Liver (tissue), 9 donors: ENCODE results near the gene RMI1. TPM values are rescaled to one million over a fixed set of nuclear protein-coding genes. Genes with fewer than 3 reads are reported as not detected.

Source experiments
- DNase-seq: peaks from one replicate; pipeline ENCODE4 v3.0.0-alpha.2; 2017; ENCODE audit warnings: low spot score
- H3K27ac ChIP-seq, 2 donors: one replicate each; pipeline ENCODE4 v1.7.0; 2013; ENCODE audit warnings: inconsistent platforms in 2 of 2, low read length in 2 of 2, control low read depth in 1 of 2, low read depth in 1 of 2, mild to moderate bottlenecking in 1 of 2
- H3K27me3 ChIP-seq, 4 donors: one replicate each; pipeline versions ENCODE4 v1.6.1 to v1.7.0; 2013; ENCODE audit warnings: low read length in 3 of 4, inconsistent platforms in 1 of 4, mild to moderate bottlenecking in 1 of 4, moderate library complexity in 1 of 4; ENCODE audit not compliant: control insufficient read depth in 4 of 4, insufficient read depth in 4 of 4
- H3K36me3 ChIP-seq, 4 donors: one replicate each; pipeline versions ENCODE4 v1.6.1 to v1.7.0; 2013; ENCODE audit warnings: low read length in 3 of 4, mild to moderate bottlenecking in 3 of 4, low read depth in 1 of 4, moderate library complexity in 1 of 4; ENCODE audit not compliant: control insufficient read depth in 4 of 4, insufficient read depth in 3 of 4
- H3K4me1 ChIP-seq, 4 donors: one replicate each; pipeline versions ENCODE4 v1.6.1 to v1.7.0; 2013; ENCODE audit warnings: low read length in 3 of 4, mild to moderate bottlenecking in 3 of 4, moderate library complexity in 1 of 4; ENCODE audit not compliant: control insufficient read depth in 4 of 4, insufficient read depth in 4 of 4
- H3K4me3 ChIP-seq, 3 donors: one replicate each; pipeline versions ENCODE4 v1.6.1 to v1.7.0; 2013; ENCODE audit warnings: low read length in 3 of 3, control low read depth in 1 of 3, low read depth in 1 of 3, mild to moderate bottlenecking in 1 of 3
- H3K9ac ChIP-seq, 2 donors: one replicate each; pipeline ENCODE4 v1.7.0; 2013; ENCODE audit warnings: low read length in 2 of 2, mild to moderate bottlenecking in 2 of 2, moderate library complexity in 2 of 2, control low read depth in 1 of 2, low read depth in 1 of 2
- H3K9me3 ChIP-seq, 4 donors: one replicate each; pipeline versions ENCODE4 v1.6.1 to v1.7.0; 2013; ENCODE audit warnings: low read length in 3 of 4; ENCODE audit not compliant: control insufficient read depth in 4 of 4
- EGR1 ChIP-seq, 2 donors: IDR thresholded peaks; 2 replicates each; pipeline ENCODE4 v1.6.1; 2016 to 2018; ENCODE audit warnings: antibody characterized with exemption in 2 of 2, low read depth in 2 of 2
- FOXA1 ChIP-seq: IDR thresholded peaks from 2 replicates; pipeline ENCODE4 v1.6.1; 2016; ENCODE audit warnings: antibody characterized with exemption
- HNF4A ChIP-seq, 2 donors: conservative IDR thresholded peaks; 2 replicates each; pipeline ENCODE4 v1.6.1; 2016; ENCODE audit warnings: antibody characterized with exemption in 2 of 2, mild to moderate bottlenecking in 2 of 2
- HNF4G ChIP-seq: IDR thresholded peaks from 2 replicates; pipeline ENCODE4 v1.6.1; 2016; ENCODE audit warnings: antibody characterized with exemption
- JUND ChIP-seq, 2 donors: IDR thresholded peaks; 2 replicates each; pipeline ENCODE4 v1.6.1; 2016; ENCODE audit warnings: antibody characterized with exemption in 2 of 2
- NR2F2 ChIP-seq: IDR thresholded peaks from 2 replicates; pipeline ENCODE4 v1.6.1; 2016; ENCODE audit warnings: antibody characterized with exemption
- RAD21 ChIP-seq, 2 donors: IDR thresholded peaks; 2 replicates each; pipeline ENCODE4 v1.6.1; 2016; ENCODE audit warnings: antibody characterized with exemption in 2 of 2, mild to moderate bottlenecking in 2 of 2
- TAF1 ChIP-seq: conservative IDR thresholded peaks from 2 replicates; pipeline ENCODE4 v1.6.1; 2016; ENCODE audit warnings: antibody characterized with exemption, mild to moderate bottlenecking
- YY1 ChIP-seq: IDR thresholded peaks from 2 replicates; pipeline ENCODE4 v1.6.1; 2016; ENCODE audit warnings: antibody characterized with exemption, mild to moderate bottlenecking
- WGBS: extraction: QIAGEN DNeasy Blood & Tissue Kit; methylation state at CpG from one replicate; pipeline ENCODE4 v1.1.7; 2013; 5-methylcytosine and 5-hydroxymethylcytosine counted together
- polyA plus RNA-seq, 2 donors: library from polyadenylated mRNA; stranded (reverse) in 1 of 2; unstranded in 1 of 2; fragments of 200-250 nt in 1 of 2; fragments of >200 nt in 1 of 2; fragmentation: Nextera tagmentation in 1 of 2; extraction: Ambion mirVana in 1 of 2; gene quantifications; one replicate each; pipeline versions ENCODE4 v1.2.1 to v1.2.3, GENCODE V29; 2013 to 2015
- total RNA-seq, 2 donors: library from RNA; depleted of rRNA; stranded (reverse); fragments of >200 nt; gene quantifications; one replicate each; pipeline ENCODE4 v1.2.3, GENCODE V29; 2014
- TF ChIP-seq, protein P1 (sequence below): IDR thresholded peaks from 2 replicates; pipeline ENCODE4 v1.6.1; 2016; ENCODE audit warnings: antibody characterized with exemption, mild to moderate bottlenecking
- TF ChIP-seq, protein P2 (sequence below): IDR thresholded peaks from 2 replicates; pipeline ENCODE4 v1.6.1; 2016; ENCODE audit warnings: antibody characterized with exemption
- TF ChIP-seq, protein P3 (sequence below): IDR thresholded peaks from 2 replicates; pipeline ENCODE4 v1.6.1; 2016; ENCODE audit warnings: antibody characterized with exemption
- donor health status: healthy.
- donor health status: healthy.
- donor health status: healthy.
- donor health status: healthy.
- donor health status: healthy.

Gene RMI1
- total and polyA plus RNA-seq, 4 donors, result 2.0 to 10.4 (median 4.0) TPM

DNA sequence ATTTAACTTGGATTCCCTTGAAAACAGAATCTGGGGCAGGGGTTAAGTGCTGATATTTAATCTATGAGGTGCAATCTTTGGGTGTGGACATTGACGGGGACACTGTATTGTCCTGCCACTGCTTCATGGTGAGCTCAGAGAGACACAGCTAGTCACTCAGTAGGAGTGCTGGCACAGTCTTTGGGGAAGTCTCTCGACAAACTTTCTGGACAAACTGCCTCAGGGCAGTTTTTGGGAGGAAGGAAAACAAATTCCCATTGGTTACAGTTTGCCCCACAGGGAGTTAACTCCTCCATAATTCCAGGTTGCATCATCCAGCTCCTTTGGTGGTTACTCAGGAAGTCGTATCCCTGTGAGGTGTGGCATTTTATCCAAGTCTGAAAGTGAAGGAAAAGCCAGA is 18.4 kb upstream of the RMI1 start (continued):
- TF ChIP-seq, protein P1, sequence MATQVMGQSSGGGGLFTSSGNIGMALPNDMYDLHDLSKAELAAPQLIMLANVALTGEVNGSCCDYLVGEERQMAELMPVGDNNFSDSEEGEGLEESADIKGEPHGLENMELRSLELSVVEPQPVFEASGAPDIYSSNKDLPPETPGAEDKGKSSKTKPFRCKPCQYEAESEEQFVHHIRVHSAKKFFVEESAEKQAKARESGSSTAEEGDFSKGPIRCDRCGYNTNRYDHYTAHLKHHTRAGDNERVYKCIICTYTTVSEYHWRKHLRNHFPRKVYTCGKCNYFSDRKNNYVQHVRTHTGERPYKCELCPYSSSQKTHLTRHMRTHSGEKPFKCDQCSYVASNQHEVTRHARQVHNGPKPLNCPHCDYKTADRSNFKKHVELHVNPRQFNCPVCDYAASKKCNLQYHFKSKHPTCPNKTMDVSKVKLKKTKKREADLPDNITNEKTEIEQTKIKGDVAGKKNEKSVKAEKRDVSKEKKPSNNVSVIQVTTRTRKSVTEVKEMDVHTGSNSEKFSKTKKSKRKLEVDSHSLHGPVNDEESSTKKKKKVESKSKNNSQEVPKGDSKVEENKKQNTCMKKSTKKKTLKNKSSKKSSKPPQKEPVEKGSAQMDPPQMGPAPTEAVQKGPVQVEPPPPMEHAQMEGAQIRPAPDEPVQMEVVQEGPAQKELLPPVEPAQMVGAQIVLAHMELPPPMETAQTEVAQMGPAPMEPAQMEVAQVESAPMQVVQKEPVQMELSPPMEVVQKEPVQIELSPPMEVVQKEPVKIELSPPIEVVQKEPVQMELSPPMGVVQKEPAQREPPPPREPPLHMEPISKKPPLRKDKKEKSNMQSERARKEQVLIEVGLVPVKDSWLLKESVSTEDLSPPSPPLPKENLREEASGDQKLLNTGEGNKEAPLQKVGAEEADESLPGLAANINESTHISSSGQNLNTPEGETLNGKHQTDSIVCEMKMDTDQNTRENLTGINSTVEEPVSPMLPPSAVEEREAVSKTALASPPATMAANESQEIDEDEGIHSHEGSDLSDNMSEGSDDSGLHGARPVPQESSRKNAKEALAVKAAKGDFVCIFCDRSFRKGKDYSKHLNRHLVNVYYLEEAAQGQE, result peak; percentile 20
- TF ChIP-seq RAD21 (IDR thresholded peaks at IDR 0.05) (no peak), YY1 (peak; percentile 39)
- TF ChIP-seq, protein P2, sequence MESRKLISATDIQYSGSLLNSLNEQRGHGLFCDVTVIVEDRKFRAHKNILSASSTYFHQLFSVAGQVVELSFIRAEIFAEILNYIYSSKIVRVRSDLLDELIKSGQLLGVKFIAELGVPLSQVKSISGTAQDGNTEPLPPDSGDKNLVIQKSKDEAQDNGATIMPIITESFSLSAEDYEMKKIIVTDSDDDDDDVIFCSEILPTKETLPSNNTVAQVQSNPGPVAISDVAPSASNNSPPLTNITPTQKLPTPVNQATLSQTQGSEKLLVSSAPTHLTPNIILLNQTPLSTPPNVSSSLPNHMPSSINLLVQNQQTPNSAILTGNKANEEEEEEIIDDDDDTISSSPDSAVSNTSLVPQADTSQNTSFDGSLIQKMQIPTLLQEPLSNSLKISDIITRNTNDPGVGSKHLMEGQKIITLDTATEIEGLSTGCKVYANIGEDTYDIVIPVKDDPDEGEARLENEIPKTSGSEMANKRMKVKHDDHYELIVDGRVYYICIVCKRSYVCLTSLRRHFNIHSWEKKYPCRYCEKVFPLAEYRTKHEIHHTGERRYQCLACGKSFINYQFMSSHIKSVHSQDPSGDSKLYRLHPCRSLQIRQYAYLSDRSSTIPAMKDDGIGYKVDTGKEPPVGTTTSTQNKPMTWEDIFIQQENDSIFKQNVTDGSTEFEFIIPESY, result no peak

DNA sequence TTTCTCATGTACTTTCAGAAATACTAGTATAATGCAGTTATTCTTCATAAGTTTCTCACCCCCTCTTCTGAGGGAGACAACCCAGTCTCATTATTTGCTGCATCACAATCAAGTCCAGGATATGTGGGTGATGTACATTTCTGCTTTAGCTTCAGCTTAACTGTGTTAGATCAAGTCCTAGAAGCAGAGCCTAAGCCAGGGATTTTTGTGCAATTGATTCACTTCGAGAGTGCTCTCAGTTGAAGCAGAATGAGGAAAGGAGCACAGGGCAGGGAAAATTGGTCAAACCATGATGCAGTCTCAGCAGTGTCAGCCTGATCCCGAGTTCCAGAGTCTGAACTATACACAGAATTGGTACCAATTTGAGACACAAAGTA is 15.6 kb upstream of the RMI1 start:
- Histone ChIP-seq H3K27me3 (no peaks in the 10 kb centered on the region), H3K27ac (no peak overlapping the region), H3K36me3 (peaks cover 3 to 29% (median 23%) of the 10 kb centered on the region in 4 donors), H3K4me3 (no peak overlapping the region), H3K9ac (no peak overlapping the region), H3K4me1 (peaks cover 4 to 10% (median 8%) of the 10 kb centered on the region in 4 donors), H3K9me3 (no peaks in the 10 kb centered on the region)
- TF ChIP-seq FOXA1 (no peak), TAF1 (no peak), HNF4A (conservative IDR thresholded peaks at IDR 0.05) (no peak), NR2F2 (no peak), JUND (IDR thresholded peaks at IDR 0.05) (no peak), EGR1 (IDR thresholded peaks at IDR 0.05; ENCODE audit: low read depth in 2 of 2) (no peak), HNF4G (no peak), RAD21 (IDR thresholded peaks at IDR 0.05) (no peak)
- TF ChIP-seq, protein P3, sequence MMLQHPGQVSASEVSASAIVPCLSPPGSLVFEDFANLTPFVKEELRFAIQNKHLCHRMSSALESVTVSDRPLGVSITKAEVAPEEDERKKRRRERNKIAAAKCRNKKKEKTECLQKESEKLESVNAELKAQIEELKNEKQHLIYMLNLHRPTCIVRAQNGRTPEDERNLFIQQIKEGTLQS, result no peak
- TF ChIP-seq, protein P2, result no peak
- DNase-seq, result no peak
- 40% methylated on average over 2 of the region's 2 CpGs for WGBS
